ENCODE results near the gene MYO18B.

MYO18B gene

GRCh38 chr22:25779426-25779825 is 37.4 kb downstream of the MYO18B start:
- H3K4me3 ChIP-seq (replicated peaks; ENCODE audit: low read depth, low read length): no peak overlapping the region
- TF ChIP-seq, protein P1, sequence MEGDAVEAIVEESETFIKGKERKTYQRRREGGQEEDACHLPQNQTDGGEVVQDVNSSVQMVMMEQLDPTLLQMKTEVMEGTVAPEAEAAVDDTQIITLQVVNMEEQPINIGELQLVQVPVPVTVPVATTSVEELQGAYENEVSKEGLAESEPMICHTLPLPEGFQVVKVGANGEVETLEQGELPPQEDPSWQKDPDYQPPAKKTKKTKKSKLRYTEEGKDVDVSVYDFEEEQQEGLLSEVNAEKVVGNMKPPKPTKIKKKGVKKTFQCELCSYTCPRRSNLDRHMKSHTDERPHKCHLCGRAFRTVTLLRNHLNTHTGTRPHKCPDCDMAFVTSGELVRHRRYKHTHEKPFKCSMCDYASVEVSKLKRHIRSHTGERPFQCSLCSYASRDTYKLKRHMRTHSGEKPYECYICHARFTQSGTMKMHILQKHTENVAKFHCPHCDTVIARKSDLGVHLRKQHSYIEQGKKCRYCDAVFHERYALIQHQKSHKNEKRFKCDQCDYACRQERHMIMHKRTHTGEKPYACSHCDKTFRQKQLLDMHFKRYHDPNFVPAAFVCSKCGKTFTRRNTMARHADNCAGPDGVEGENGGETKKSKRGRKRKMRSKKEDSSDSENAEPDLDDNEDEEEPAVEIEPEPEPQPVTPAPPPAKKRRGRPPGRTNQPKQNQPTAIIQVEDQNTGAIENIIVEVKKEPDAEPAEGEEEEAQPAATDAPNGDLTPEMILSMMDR (IDR thresholded peaks at IDR 0.05; ENCODE audit: low read length, missing control alignments): no peak
- no peak for DNase-seq (ENCODE audit: low read depth)

DNA sequence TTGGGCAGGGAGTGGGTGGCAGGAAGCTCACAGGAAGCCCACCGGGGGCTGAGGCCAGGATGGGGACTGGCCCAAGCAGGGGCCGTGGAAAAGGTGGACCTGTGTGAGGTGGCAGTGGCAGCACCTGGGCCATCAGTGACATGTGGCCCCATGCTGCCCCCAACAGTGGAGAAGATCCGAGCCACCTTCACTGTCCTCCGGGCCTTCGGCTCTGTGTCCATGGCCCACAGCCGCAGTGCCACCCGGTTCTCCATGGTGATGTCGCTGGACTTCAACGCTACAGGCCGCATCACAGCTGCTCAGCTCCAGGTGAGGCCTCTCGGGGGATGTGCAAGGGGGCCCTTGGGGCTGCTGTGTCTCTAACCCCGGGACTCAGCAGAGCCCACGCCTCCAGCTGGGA is 37.9 kb downstream of the MYO18B start:
- TF ChIP-seq, protein P1 (IDR thresholded peaks at IDR 0.05; ENCODE audit: low read length, missing control alignments): no peak
- no peak for DNase-seq (ENCODE audit: low read depth)
- no peak overlapping the region for H3K4me3 ChIP-seq (replicated peaks; ENCODE audit: low read depth, low read length)

GRCh38 chr22:25780673-25781072 is 38.7 kb downstream of the MYO18B start:
- TF ChIP-seq, protein P1 (IDR thresholded peaks at IDR 0.05; ENCODE audit: low read length, missing control alignments): no peak
- H3K4me3 ChIP-seq (replicated peaks; ENCODE audit: low read depth, low read length): no peak overlapping the region
- DNase-seq (ENCODE audit: low read depth): no peak

GRCh38 chr22:25781801-25782200 is 39.8 kb downstream of the MYO18B start:
- H3K4me3 ChIP-seq (replicated peaks; ENCODE audit: low read depth, low read length): no peak overlapping the region
- TF ChIP-seq, protein P1 (IDR thresholded peaks at IDR 0.05; ENCODE audit: low read length, missing control alignments): no peak
- DNase-seq (ENCODE audit: low read depth): no peak

GRCh38 chr22:25782831-25783230 is 40.8 kb downstream of the MYO18B start:
- TF ChIP-seq, protein P1 (IDR thresholded peaks at IDR 0.05; ENCODE audit: low read length, missing control alignments): no peak
- no peak overlapping the region for H3K4me3 ChIP-seq (replicated peaks; ENCODE audit: low read depth, low read length)

GRCh38 chr22:25783856-25784255 is 41.9 kb downstream of the MYO18B start:
- no peak overlapping the region for H3K4me3 ChIP-seq (replicated peaks; ENCODE audit: low read depth, low read length)
- no peak for DNase-seq (ENCODE audit: low read depth)
- TF ChIP-seq, protein P1 (IDR thresholded peaks at IDR 0.05; ENCODE audit: low read length, missing control alignments): no peak

More at GRCh38 chr22:25782831-25783230, 40.8 kb downstream of the MYO18B start:
- no peak for DNase-seq (ENCODE audit: low read depth)

GRCh38 chr22:25786165-25786564 is 44.2 kb downstream of the MYO18B start:
- no peak overlapping the region for H3K4me3 ChIP-seq (replicated peaks; ENCODE audit: low read depth, low read length)
- DNase-seq (ENCODE audit: low read depth): no peak
- TF ChIP-seq, protein P1 (IDR thresholded peaks at IDR 0.05; ENCODE audit: low read length, missing control alignments): no peak

Data from fibroblast of pulmonary artery (primary cell).